Panc1 (cell line): ENCODE measurements around the gene IQCH. TPM values are rescaled to one million over a fixed set of nuclear protein-coding genes. Genes with fewer than 3 reads are reported as not detected.

ENCODE experiments used
- ATAC-seq: fragments of 200-7000 bp; cut with Tn5 transposase; 2 replicates; pipeline ENCODE4 v1.9.1; 2020; ENCODE audit warnings: mild to moderate bottlenecking, moderate library complexity
- BruUV-seq: library from RNA; stranded (reverse); fragments of 400-500 nt; replicated peaks from 2 replicates; lab custom pipeline; 2021; lab: Mats Ljungman, UMichigan
- CTCF ChIA-PET: fragments of 300-600 bp; sonication (Branson Sonifier 250); formaldehyde crosslinking; loops from one replicate; lab custom pipeline; 2022; ENCODE audit warnings: antibody characterized with exemption; lab: Charles Lee
- POLR2A ChIA-PET: fragments of 300-600 bp; sonication (Branson Sonifier 250); formaldehyde crosslinking; loops from one replicate; lab custom pipeline; 2022; ENCODE audit warnings: antibody characterized with exemption; lab: Charles Lee
- DNase-seq: peaks from one replicate; pipeline ENCODE4 v3.0.0-alpha.2; 2010; ENCODE audit warnings: low read depth, low spot score
- H3K27ac ChIP-seq: 2 replicates; pipeline ENCODE4 v1.5.1; 2011; ENCODE audit warnings: mild to moderate bottlenecking, low read length, inconsistent platforms
- H3K27me3 ChIP-seq: fragments of 200-500 bp; sonication (Bioruptor generic); 2 replicates; pipeline ENCODE4 v1.6.0; 2014; ENCODE audit warnings: low read length, inconsistent platforms; ENCODE audit not compliant: control insufficient read depth, insufficient read depth
- H3K36me3 ChIP-seq: fragments of 200-500 bp; sonication (Bioruptor generic); 2 replicates; pipeline ENCODE4 v1.5.1; 2014; ENCODE audit warnings: inconsistent platforms, mild to moderate bottlenecking, low read length, moderate library complexity; ENCODE audit not compliant: control insufficient read depth, insufficient read depth
- H3K4me1 ChIP-seq: 2 replicates; pipeline ENCODE4 v1.5.1; 2011; ENCODE audit warnings: inconsistent platforms, mild to moderate bottlenecking, low read length, moderate library complexity; ENCODE audit not compliant: control insufficient read depth, insufficient read depth
- H3K4me3 ChIP-seq, 2 experiments: 2 replicates each; pipeline ENCODE4 v1.5.1; 2011 to 2012; ENCODE audit warnings: low read depth in 2 of 2, low read length in 2 of 2, mild to moderate bottlenecking in 2 of 2, inconsistent platforms in 1 of 2, moderate library complexity in 1 of 2
- H3K9me3 ChIP-seq: fragments of 200-500 bp; sonication (Bioruptor generic); 2 replicates; pipeline ENCODE4 v1.5.1; 2014; ENCODE audit warnings: low read depth, mild to moderate bottlenecking, inconsistent platforms, low read length, moderate library complexity; ENCODE audit not compliant: control insufficient read depth, insufficient read depth
- POLR2AphosphoS5 ChIP-seq: IDR thresholded peaks from 2 replicates; pipeline ENCODE4 v1.6.1; 2012; ENCODE audit warnings: mild to moderate bottlenecking, low read depth, low read length, moderate library complexity
- SIN3A ChIP-seq: IDR thresholded peaks from 2 replicates; pipeline ENCODE4 v1.6.1; 2012; ENCODE audit warnings: low read depth, mild to moderate bottlenecking, low read length, moderate library complexity, borderline replicate concordance; ENCODE audit not compliant: insufficient read depth
- TCF7L2 ChIP-seq: IDR thresholded peaks from 2 replicates; pipeline ENCODE4 v1.6.1; 2011; ENCODE audit warnings: mild to moderate bottlenecking, low read depth, low read length, inconsistent platforms
- in situ Hi-C: cut with HindIII; loops from 2 replicates; pipeline ENCODE4 v1.10.0; 2016; ENCODE audit warnings: low sequenced_read_pairs, low pct_unique_long_range_greater_than_20kb
- intact Hi-C: fragments of 100-400 bp; cut with micrococcal nuclease; formaldehyde crosslinking; loops from one replicate; pipeline ENCODE4 v1.10.0; 2022; ENCODE audit not compliant: unreplicated experiment
- total RNA-seq: library from RNA; stranded (reverse); gene quantifications from one replicate; pipeline ENCODE4 v1.2.1, GENCODE V29; 2021; ENCODE audit not compliant: unreplicated experiment
- TF ChIP-seq, protein P1 (sequence below), 2 experiments: IDR thresholded peaks; 2 replicates each; pipeline ENCODE4 v1.6.1; 2011 to 2012; ENCODE audit warnings: low read depth in 2 of 2, control low read depth in 1 of 2, low read length in 1 of 2, mild to moderate bottlenecking in 1 of 2, moderate library complexity in 1 of 2; ENCODE audit not compliant: insufficient read depth in 1 of 2
- TF ChIP-seq, protein P2 (sequence below): fragments of 450-650 bp; IDR thresholded peaks from 2 replicates; pipeline ENCODE4 v1.5.1; 2017; ENCODE audit warnings: mild to moderate bottlenecking

Gene IQCH
- total RNA-seq, 1 experiment from 2014 or later: 3.9 TPM

DNA sequence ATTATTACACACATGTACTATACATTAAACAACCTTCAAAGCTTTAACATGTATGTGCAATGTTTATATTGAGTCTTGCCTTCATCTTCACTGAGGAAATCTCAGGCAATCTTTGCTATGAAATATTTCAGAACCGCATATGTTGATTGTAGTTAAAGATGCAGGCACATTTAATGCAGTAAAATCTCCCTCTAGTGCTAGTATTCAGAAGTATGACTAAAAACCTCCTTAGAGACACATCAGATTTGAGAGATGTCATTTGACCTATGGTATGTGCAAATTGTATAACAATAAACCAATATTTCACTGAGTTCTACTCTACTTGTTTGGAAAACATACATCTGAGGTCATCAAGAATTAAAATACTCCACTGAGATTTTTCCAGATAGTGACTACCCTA is 142.6 kb downstream of the IQCH start:
- Histone ChIP-seq H3K4me3 (no peak overlapping the region), H3K27ac (no peak overlapping the region), H3K27me3 (no peaks in the 10 kb centered on the region), H3K4me1 (no peaks in the 10 kb centered on the region), H3K36me3 (no peaks in the 10 kb centered on the region), H3K9me3 (no peaks in the 10 kb centered on the region)
- TF ChIP-seq TCF7L2 (no peak), POLR2AphosphoS5 (no peak), SIN3A (no peak)
- TF ChIP-seq, protein P1, sequence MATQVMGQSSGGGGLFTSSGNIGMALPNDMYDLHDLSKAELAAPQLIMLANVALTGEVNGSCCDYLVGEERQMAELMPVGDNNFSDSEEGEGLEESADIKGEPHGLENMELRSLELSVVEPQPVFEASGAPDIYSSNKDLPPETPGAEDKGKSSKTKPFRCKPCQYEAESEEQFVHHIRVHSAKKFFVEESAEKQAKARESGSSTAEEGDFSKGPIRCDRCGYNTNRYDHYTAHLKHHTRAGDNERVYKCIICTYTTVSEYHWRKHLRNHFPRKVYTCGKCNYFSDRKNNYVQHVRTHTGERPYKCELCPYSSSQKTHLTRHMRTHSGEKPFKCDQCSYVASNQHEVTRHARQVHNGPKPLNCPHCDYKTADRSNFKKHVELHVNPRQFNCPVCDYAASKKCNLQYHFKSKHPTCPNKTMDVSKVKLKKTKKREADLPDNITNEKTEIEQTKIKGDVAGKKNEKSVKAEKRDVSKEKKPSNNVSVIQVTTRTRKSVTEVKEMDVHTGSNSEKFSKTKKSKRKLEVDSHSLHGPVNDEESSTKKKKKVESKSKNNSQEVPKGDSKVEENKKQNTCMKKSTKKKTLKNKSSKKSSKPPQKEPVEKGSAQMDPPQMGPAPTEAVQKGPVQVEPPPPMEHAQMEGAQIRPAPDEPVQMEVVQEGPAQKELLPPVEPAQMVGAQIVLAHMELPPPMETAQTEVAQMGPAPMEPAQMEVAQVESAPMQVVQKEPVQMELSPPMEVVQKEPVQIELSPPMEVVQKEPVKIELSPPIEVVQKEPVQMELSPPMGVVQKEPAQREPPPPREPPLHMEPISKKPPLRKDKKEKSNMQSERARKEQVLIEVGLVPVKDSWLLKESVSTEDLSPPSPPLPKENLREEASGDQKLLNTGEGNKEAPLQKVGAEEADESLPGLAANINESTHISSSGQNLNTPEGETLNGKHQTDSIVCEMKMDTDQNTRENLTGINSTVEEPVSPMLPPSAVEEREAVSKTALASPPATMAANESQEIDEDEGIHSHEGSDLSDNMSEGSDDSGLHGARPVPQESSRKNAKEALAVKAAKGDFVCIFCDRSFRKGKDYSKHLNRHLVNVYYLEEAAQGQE (IDR thresholded peaks at IDR 0.05; ENCODE audit: insufficient read depth in 1 of 2, low read depth in 2 of 2, low read length in 1 of 2): no peak
- TF ChIP-seq, protein P2, sequence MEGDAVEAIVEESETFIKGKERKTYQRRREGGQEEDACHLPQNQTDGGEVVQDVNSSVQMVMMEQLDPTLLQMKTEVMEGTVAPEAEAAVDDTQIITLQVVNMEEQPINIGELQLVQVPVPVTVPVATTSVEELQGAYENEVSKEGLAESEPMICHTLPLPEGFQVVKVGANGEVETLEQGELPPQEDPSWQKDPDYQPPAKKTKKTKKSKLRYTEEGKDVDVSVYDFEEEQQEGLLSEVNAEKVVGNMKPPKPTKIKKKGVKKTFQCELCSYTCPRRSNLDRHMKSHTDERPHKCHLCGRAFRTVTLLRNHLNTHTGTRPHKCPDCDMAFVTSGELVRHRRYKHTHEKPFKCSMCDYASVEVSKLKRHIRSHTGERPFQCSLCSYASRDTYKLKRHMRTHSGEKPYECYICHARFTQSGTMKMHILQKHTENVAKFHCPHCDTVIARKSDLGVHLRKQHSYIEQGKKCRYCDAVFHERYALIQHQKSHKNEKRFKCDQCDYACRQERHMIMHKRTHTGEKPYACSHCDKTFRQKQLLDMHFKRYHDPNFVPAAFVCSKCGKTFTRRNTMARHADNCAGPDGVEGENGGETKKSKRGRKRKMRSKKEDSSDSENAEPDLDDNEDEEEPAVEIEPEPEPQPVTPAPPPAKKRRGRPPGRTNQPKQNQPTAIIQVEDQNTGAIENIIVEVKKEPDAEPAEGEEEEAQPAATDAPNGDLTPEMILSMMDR: no peak; the same call in 1 of the 2 replicates
- no TSS peak for BruUV-seq
- POLR2A ChIA-PET: no interaction called here
- DNase-seq (no peak), ATAC-seq (no peak)
- intact Hi-C loops (no loop called here), in situ Hi-C loops (no loop called here)
- CTCF ChIA-PET: interaction anchor here (0.6 kb wide), 1 partner anchor 31 kb away, joined by 4 read pairs; no protein-coding TSS in a partner anchor

- ATAC-seq (no peak), DNase-seq (no peak)
- Histone ChIP-seq H3K4me1 (no peaks in the 10 kb centered on the region), H3K36me3 (no peaks in the 10 kb centered on the region), H3K4me3 (no peak overlapping the region), H3K9me3 (no peaks in the 10 kb centered on the region), H3K27ac (no peak overlapping the region), H3K27me3 (no peaks in the 10 kb centered on the region; the same call in 1 of the 2 replicates)
- ChIA-PET CTCF (interaction anchor here (0.5 to 0.6 kb wide), 3 partner anchors 19 to 442 kb away, joined by 3 to 4 read pairs (median 3); no protein-coding TSS in a partner anchor), POLR2A (interaction anchor here (0.6 kb wide), 1 partner anchor 146 kb away, joined by 6 read pairs; no protein-coding TSS in a partner anchor)
- TF ChIP-seq SIN3A: no peak
- TF ChIP-seq, protein P1 (IDR thresholded peaks at IDR 0.05; ENCODE audit: insufficient read depth in 1 of 2, low read depth in 2 of 2, low read length in 1 of 2): no peak
- TF ChIP-seq, protein P2: no peak
- TF ChIP-seq TCF7L2: no peak
- TF ChIP-seq POLR2AphosphoS5: no peak
- in situ Hi-C loops: no loop called here
- intact Hi-C loops: no loop called here
- no TSS peak for BruUV-seq
Measured at GRCh38 chr15:67399925-67400324, 145.3 kb downstream of the IQCH start.
